HG02759 (cell line): ENCODE data around the gene RABGGTA.

Experiments used
- ATAC-seq: cut with Tn5 transposase; IDR thresholded peaks from one replicate; pipeline ENCODE4 v1.9.1; 2021; ENCODE audit warnings: mild to moderate bottlenecking, moderate library complexity; ENCODE audit not compliant: unreplicated experiment

The RABGGTA gene

GRCh38 chr14:24271134-24271833, at the start of gene RABGGTA:
Gene RABGGTA, minus strand, starts transcription at chr14:24271597. Its CDS starts 482 bp downstream, at chr14:24271115.
- ATAC-seq, result peak; percentile 90

- no peak for ATAC-seq
These were observed 45.9 kb upstream of the RABGGTA start for GRCh38 chr14:24317141-24317928.

GRCh38 chr14:24316597-24316950, 45.2 kb upstream of the RABGGTA start:
- ATAC-seq, result no peak

- no peak for ATAC-seq
These were observed 44.6 kb upstream of the RABGGTA start for GRCh38 chr14:24315807-24316596.

- no peak for ATAC-seq
These were observed 43.9 kb upstream of the RABGGTA start for GRCh38 chr14:24315243-24315806.

GRCh38 chr14:24314377-24315193, 43.2 kb upstream of the RABGGTA start:
- ATAC-seq, result no peak

- ATAC-seq, result no peak
These were observed 42.5 kb upstream of the RABGGTA start for GRCh38 chr14:24313913-24314312.

GRCh38 chr14:24312736-24313507, 41.5 kb upstream of the RABGGTA start:
- ATAC-seq, result no peak

GRCh38 chr14:24311837-24312615, 40.6 kb upstream of the RABGGTA start:
- ATAC-seq, result no peak

GRCh38 chr14:24310646-24311604, 39.5 kb upstream of the RABGGTA start, which contains the start of gene LTB4R:
Gene LTB4R, plus strand, starts transcription at chr14:24311502. Its CDS starts 4,150 bp downstream, at chr14:24315652.
- ATAC-seq, result peak; percentile 69

GRCh38 chr14:24310265-24310645, 38.9 kb upstream of the RABGGTA start:
- ATAC-seq, result no peak

- no peak for ATAC-seq
These were observed 38.3 kb upstream of the RABGGTA start, which contains the start of gene LTB4R2 for GRCh38 chr14:24309538-24310264. Gene LTB4R2, plus strand, starts transcription at chr14:24310140. Its CDS starts 525 bp downstream, at chr14:24310665.

GRCh38 chr14:24308342-24309124, 37.1 kb upstream of the RABGGTA start:
- no peak for ATAC-seq

- no peak for ATAC-seq
These were observed 36.4 kb upstream of the RABGGTA start, which contains the start of gene CIDEB for GRCh38 chr14:24307575-24308341. Gene CIDEB, minus strand, starts transcription at chr14:24307977. Its CDS starts 119 bp downstream, at chr14:24307858.

GRCh38 chr14:24307156-24307574, 35.8 kb upstream of the RABGGTA start:
- ATAC-seq, result no peak
